Measurements from ENCODE around the gene EOGT. TPM values are rescaled to one million over a fixed set of nuclear protein-coding genes. Genes with fewer than 3 reads are reported as not detected.

EOGT gene
- total and polyA plus RNA-seq, 10 of the 15 experiments (the other 5 are each of a cell fraction or from before 2014, with no cell fraction given) = 3.5 to 16.5 (median 8.3) TPM

DNA sequence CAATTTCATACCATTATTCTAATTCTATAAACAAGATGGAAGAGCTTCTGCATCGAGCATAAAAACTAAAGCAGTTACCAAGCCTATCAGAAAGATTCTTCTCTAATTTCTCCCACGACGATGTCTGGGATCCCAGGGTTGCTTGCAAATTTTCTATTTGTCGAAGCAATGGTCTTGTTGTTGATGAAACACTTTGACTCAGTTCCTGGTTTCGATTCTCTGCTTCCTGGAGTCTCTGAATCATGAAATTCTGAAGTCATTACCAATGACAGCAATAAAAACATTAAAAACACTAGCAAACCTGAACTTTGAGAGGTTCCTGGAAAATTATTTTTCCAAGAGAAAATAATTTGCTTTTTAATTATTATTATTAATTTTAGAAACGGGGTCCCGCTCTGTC, 20.0 kb upstream of the EOGT start:
- no peak overlapping the region for H3K4me2 ChIP-seq (ENCODE audit: control insufficient read depth, insufficient read depth)
- H2AFZ ChIP-seq (ENCODE audit: control insufficient read depth, low read depth, low read length) = no peak overlapping the region
- SMC1A ChIA-PET (ENCODE audit: uncharacterized antibody, unreplicated experiment) = interaction anchor here (0.6 to 2.3 kb wide), 3 partner anchors 11 to 19 kb away, joined by 3 to 12 read pairs (median 3); partner anchors contain the start of gene TMF1
- H3K9ac ChIP-seq (ENCODE audit: control insufficient read depth, insufficient read depth, low read length) = no peak overlapping the region
- no TSS peak for BruUV-seq (replicated peaks)
- H4K20me1 ChIP-seq (ENCODE audit: control insufficient read depth, insufficient read depth) = no peaks in the 10 kb centered on the region
- H3K79me2 ChIP-seq (ENCODE audit: control insufficient read depth, insufficient read depth, low read length) = no peaks in the 10 kb centered on the region
- CTCF ChIA-PET = no interaction called here
- RAD21 ChIA-PET (ENCODE audit: unreplicated experiment) = no interaction called here
- no peaks in the 10 kb centered on the region for H3K4me1 ChIP-seq (ENCODE audit: control insufficient read depth, insufficient read depth, low read length)
- no peak overlapping the region for H3K4me3 ChIP-seq
- ATAC-seq (no peak), DNase-seq (ENCODE audit: low read depth, low spot score) (no peak), FAIRE-seq (no peak)
- in situ Hi-C loops (cut with MboI) (no loop called here), intact Hi-C loops (cut with micrococcal nuclease; ENCODE audit: unreplicated experiment) (no loop called here)
- H3K36me3 ChIP-seq (ENCODE audit: control insufficient read depth in 2 of 2, insufficient read depth in 2 of 2, low read length in 1 of 2) = peaks cover 0 to 39% of the 10 kb centered on the region in 2 experiments
- POLR2A ChIA-PET = interaction anchor here (0.5 kb wide), 1 partner anchor 1390 kb away, joined by 4 read pairs; no protein-coding TSS in a partner anchor
- no peaks in the 10 kb centered on the region for H3K9me3 ChIP-seq (replicated peaks; ENCODE audit: control insufficient read depth, insufficient read depth, low read length)
- H3K27ac ChIP-seq (ENCODE audit: control insufficient read depth, insufficient read depth) = no peak overlapping the region
- H3K27me3 ChIP-seq (replicated peaks in 1 of 2; ENCODE audit: control insufficient read depth in 2 of 2, insufficient read depth in 2 of 2, low read length in 1 of 2) = no peaks in the 10 kb centered on the region
- WGBS (ENCODE audit: insufficient coverage, insufficient replicate concordance, low lambda C conversion rate, missing lambda C conversion rate) = 60% methylated on average over 7 of the region's 7 CpGs
- TF ChIP-seq, protein P1, sequence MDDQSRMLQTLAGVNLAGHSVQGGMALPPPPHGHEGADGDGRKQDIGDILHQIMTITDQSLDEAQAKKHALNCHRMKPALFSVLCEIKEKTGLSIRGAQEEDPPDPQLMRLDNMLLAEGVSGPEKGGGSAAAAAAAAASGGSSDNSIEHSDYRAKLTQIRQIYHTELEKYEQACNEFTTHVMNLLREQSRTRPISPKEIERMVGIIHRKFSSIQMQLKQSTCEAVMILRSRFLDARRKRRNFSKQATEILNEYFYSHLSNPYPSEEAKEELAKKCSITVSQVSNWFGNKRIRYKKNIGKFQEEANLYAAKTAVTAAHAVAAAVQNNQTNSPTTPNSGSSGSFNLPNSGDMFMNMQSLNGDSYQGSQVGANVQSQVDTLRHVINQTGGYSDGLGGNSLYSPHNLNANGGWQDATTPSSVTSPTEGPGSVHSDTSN (IDR thresholded peaks at IDR 0.05; ENCODE audit: insufficient replicate concordance, low read depth, low read length) = no peak
- TF ChIP-seq, protein P2, sequence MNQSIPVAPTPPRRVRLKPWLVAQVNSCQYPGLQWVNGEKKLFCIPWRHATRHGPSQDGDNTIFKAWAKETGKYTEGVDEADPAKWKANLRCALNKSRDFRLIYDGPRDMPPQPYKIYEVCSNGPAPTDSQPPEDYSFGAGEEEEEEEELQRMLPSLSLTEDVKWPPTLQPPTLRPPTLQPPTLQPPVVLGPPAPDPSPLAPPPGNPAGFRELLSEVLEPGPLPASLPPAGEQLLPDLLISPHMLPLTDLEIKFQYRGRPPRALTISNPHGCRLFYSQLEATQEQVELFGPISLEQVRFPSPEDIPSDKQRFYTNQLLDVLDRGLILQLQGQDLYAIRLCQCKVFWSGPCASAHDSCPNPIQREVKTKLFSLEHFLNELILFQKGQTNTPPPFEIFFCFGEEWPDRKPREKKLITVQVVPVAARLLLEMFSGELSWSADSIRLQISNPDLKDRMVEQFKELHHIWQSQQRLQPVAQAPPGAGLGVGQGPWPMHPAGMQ (IDR thresholded peaks at IDR 0.05; ENCODE audit: borderline replicate concordance) = no peak
- no peak for TF ChIP-seq BHLHE40 (IDR thresholded peaks at IDR 0.05; ENCODE audit: borderline replicate concordance in 1 of 2, low read depth in 2 of 2, low read length in 1 of 2)
- TF ChIP-seq, protein P3, sequence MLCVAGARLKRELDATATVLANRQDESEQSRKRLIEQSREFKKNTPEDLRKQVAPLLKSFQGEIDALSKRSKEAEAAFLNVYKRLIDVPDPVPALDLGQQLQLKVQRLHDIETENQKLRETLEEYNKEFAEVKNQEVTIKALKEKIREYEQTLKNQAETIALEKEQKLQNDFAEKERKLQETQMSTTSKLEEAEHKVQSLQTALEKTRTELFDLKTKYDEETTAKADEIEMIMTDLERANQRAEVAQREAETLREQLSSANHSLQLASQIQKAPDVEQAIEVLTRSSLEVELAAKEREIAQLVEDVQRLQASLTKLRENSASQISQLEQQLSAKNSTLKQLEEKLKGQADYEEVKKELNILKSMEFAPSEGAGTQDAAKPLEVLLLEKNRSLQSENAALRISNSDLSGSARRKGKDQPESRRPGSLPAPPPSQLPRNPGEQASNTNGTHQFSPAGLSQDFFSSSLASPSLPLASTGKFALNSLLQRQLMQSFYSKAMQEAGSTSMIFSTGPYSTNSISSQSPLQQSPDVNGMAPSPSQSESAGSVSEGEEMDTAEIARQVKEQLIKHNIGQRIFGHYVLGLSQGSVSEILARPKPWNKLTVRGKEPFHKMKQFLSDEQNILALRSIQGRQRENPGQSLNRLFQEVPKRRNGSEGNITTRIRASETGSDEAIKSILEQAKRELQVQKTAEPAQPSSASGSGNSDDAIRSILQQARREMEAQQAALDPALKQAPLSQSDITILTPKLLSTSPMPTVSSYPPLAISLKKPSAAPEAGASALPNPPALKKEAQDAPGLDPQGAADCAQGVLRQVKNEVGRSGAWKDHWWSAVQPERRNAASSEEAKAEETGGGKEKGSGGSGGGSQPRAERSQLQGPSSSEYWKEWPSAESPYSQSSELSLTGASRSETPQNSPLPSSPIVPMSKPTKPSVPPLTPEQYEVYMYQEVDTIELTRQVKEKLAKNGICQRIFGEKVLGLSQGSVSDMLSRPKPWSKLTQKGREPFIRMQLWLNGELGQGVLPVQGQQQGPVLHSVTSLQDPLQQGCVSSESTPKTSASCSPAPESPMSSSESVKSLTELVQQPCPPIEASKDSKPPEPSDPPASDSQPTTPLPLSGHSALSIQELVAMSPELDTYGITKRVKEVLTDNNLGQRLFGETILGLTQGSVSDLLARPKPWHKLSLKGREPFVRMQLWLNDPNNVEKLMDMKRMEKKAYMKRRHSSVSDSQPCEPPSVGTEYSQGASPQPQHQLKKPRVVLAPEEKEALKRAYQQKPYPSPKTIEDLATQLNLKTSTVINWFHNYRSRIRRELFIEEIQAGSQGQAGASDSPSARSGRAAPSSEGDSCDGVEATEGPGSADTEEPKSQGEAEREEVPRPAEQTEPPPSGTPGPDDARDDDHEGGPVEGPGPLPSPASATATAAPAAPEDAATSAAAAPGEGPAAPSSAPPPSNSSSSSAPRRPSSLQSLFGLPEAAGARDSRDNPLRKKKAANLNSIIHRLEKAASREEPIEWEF (IDR thresholded peaks at IDR 0.05; ENCODE audit: insufficient replicate concordance, low read depth, low read length) = no peak
- TF ChIP-seq, protein P4, sequence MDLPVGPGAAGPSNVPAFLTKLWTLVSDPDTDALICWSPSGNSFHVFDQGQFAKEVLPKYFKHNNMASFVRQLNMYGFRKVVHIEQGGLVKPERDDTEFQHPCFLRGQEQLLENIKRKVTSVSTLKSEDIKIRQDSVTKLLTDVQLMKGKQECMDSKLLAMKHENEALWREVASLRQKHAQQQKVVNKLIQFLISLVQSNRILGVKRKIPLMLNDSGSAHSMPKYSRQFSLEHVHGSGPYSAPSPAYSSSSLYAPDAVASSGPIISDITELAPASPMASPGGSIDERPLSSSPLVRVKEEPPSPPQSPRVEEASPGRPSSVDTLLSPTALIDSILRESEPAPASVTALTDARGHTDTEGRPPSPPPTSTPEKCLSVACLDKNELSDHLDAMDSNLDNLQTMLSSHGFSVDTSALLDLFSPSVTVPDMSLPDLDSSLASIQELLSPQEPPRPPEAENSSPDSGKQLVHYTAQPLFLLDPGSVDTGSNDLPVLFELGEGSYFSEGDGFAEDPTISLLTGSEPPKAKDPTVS (IDR thresholded peaks at IDR 0.05; ENCODE audit: low read depth, low read length) = no peak
- TF ChIP-seq NFYB (IDR thresholded peaks at IDR 0.05; ENCODE audit: insufficient read depth, low read depth, low read length) = no peak
- TF ChIP-seq, protein P5, sequence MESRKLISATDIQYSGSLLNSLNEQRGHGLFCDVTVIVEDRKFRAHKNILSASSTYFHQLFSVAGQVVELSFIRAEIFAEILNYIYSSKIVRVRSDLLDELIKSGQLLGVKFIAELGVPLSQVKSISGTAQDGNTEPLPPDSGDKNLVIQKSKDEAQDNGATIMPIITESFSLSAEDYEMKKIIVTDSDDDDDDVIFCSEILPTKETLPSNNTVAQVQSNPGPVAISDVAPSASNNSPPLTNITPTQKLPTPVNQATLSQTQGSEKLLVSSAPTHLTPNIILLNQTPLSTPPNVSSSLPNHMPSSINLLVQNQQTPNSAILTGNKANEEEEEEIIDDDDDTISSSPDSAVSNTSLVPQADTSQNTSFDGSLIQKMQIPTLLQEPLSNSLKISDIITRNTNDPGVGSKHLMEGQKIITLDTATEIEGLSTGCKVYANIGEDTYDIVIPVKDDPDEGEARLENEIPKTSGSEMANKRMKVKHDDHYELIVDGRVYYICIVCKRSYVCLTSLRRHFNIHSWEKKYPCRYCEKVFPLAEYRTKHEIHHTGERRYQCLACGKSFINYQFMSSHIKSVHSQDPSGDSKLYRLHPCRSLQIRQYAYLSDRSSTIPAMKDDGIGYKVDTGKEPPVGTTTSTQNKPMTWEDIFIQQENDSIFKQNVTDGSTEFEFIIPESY (IDR thresholded peaks at IDR 0.05) = no peak
- TF ChIP-seq YY1 (IDR thresholded peaks at IDR 0.05; ENCODE audit: low read depth, low read length) = no peak
- no peak for TF ChIP-seq STAT3 (IDR thresholded peaks at IDR 0.05; ENCODE audit: low read depth, low read length)
- TF ChIP-seq KAT2A (conservative IDR thresholded peaks at IDR 0.05; ENCODE audit: control insufficient read depth, low read depth, low read length) = no peak
- no peak for TF ChIP-seq CEBPB (IDR thresholded peaks at IDR 0.05; ENCODE audit: borderline replicate concordance in 1 of 2, low read depth in 2 of 2, low read length in 2 of 2)

All from GM12878 (cell line).